Loucy (cell line): ENCODE results near the gene LRRC23.

Experiments
- CTCF ChIP-seq: fragments of 200-600 bp; sonication (generic); conservative IDR thresholded peaks from 2 replicates; pipeline ENCODE4 v1.5.1; 2014; ENCODE audit warnings: mild to moderate bottlenecking, antibody characterized with exemption, low read length
- EZH2phosphoT487 ChIP-seq: fragments of 200-600 bp; IDR thresholded peaks from 2 replicates; pipeline ENCODE4 v1.6.1; 2018; ENCODE audit warnings: antibody characterized with exemption, mild to moderate bottlenecking, moderate library complexity, borderline replicate concordance

GRCh38 chr12:6899837-6900519 lies 4.6 kb upstream of the LRRC23 start:
- TF ChIP-seq CTCF: no peak
- no peak for TF ChIP-seq EZH2phosphoT487
